ENCODE measurements around the gene ENPP7.

DNA sequence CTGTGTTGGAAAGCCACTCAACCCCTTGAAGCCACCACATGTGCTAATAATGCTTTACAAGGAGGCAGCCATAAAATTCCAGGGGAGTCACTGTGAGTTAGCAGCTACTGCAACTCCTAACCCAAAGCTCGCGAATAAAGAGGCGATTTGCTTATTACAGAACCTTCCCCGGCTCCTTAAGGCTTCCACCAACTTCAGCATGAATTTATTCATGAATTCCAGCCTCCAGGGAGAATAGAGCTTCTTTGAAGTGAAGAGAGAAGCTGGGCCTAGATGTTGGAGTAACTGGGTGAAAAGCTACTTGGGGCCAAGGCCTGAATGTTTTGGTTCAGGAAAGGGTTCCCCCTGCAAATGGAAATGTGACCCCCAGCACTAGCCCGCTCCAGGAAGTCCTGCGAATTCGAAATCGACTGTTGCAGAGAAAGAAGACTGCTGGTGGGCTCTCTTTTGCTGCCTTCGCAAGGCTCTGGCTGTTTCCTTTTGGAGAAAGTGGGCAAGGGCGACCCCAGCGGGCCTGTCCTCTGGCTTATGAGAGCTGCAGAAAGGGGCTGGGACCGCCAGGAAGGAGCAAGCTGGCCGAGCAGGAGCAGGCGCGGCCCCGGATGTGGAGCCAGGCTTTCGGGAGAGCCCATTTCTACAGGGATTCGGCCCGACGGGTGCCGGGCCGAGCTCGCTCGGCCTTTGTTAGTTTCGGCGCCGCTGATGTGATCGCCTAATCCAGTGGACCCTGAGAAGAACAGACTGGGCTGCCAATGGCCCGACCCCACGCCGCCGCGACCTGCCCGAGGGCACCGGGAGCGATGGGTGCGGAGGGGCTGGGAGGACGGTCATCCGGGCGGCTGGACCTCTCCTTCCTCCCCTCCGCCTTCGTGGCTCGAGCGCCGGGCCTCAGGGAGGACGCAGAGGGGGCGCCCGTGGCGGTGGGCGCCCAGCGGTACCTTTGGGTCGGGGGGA lies 58.5 kb downstream of the ENPP7 start:
- TF ChIP-seq NFIC (IDR thresholded peaks at IDR 0.05) = no peak
- no peak for TF ChIP-seq EP300 (IDR thresholded peaks at IDR 0.05; ENCODE audit: borderline replicate concordance)

All from Ishikawa (cell line).